HL-60 (cell line): ENCODE data around the gene IP6K1.

Experiments
- CTCF ChIP-seq: IDR thresholded peaks from one replicate; pipeline ENCODE4 v1.5.1; 2011; ENCODE audit warnings: low read length, control low read depth, inconsistent platforms; ENCODE audit not compliant: insufficient read depth
- GABPA ChIP-seq: IDR thresholded peaks from 2 replicates; pipeline ENCODE4 v1.6.1; 2012; ENCODE audit warnings: low read depth
- POLR2AphosphoS5 ChIP-seq: IDR thresholded peaks from 2 replicates; pipeline ENCODE4 v1.6.1; 2012; ENCODE audit warnings: low read depth
- REST ChIP-seq: IDR thresholded peaks from 2 replicates; pipeline ENCODE4 v1.6.1; 2012; ENCODE audit warnings: low read depth; ENCODE audit not compliant: insufficient replicate concordance
- SPI1 ChIP-seq: IDR thresholded peaks from 2 replicates; pipeline ENCODE4 v1.6.1; 2012; ENCODE audit warnings: low read depth, mild to moderate bottlenecking, borderline replicate concordance

GRCh38 chr3:49707113-49707480 is 79.2 kb downstream of the IP6K1 start:
- TF ChIP-seq POLR2AphosphoS5: no peak
- TF ChIP-seq CTCF: no peak
- TF ChIP-seq REST: no peak
- no peak for TF ChIP-seq GABPA
- no peak for TF ChIP-seq SPI1
